Tibial nerve (tissue), 4 donors: ENCODE measurements around the gene CLEC16A. TPM values are rescaled to one million over a fixed set of nuclear protein-coding genes. Genes with fewer than 3 reads are reported as not detected.

Experiments used
- DNase-seq, 2 donors: peaks; one replicate each; pipeline ENCODE4 v3.0.0-alpha.2; 2019; ENCODE audit warnings: low spot score in 2 of 2
- H3K27ac ChIP-seq, 4 donors: fragments of 200-600 bp; sonication (generic) in 3 of 4; one replicate each; pipeline ENCODE4 v1.5.1; 2017 to 2019; ENCODE audit warnings: mild to moderate bottlenecking in 1 of 4
- H3K27me3 ChIP-seq, 2 donors: fragments of 200-600 bp; sonication (generic) in 1 of 2; one replicate each; pipeline versions ENCODE4 v1.5.1 to v1.6.0; 2017 to 2019
- H3K36me3 ChIP-seq, 3 donors: fragments of 200-600 bp; sonication (generic); one replicate each; pipeline ENCODE4 v1.5.1; 2018 to 2019
- H3K4me1 ChIP-seq, 4 donors: fragments of 200-600 bp; sonication (generic) in 3 of 4; one replicate each; pipeline ENCODE4 v1.5.1; 2017 to 2019
- H3K4me3 ChIP-seq, 4 donors: fragments of 200-600 bp; sonication (generic) in 3 of 4; one replicate each; pipeline ENCODE4 v1.5.1; 2017 to 2019; ENCODE audit warnings: mild to moderate bottlenecking in 1 of 4, moderate library complexity in 1 of 4
- H3K9me3 ChIP-seq, 4 donors: fragments of 200-600 bp; sonication (generic) in 3 of 4; one replicate each; pipeline ENCODE4 v1.5.1; 2017 to 2019
- EP300 ChIP-seq, 2 donors: sonication (generic); formaldehyde crosslinking; IDR thresholded peaks; one replicate each; pipeline ENCODE4 v1.6.1; 2017; ENCODE audit warnings: antibody characterized with exemption in 2 of 2, mild to moderate bottlenecking in 1 of 2
- POLR2A ChIP-seq, 2 donors: fragments of 450-650 bp; IDR thresholded peaks; one replicate each; pipeline ENCODE4 v1.6.1; 2017; ENCODE audit warnings: antibody characterized with exemption in 2 of 2, mild to moderate bottlenecking in 2 of 2, moderate library complexity in 2 of 2
- WGBS, 2 donors: methylation state at CpG; one replicate each; pipeline ENCODE4 v1.1.5; 2018; 5-methylcytosine and 5-hydroxymethylcytosine counted together
- total RNA-seq, 4 donors: library from RNA; depleted of rRNA; stranded (reverse); fragments of >200 nt; gene quantifications; one replicate each; pipeline ENCODE4 v1.1.0, GENCODE V29; 2016
- TF ChIP-seq, protein P1 (sequence below), 5 experiments: fragments of 200-600 bp in 3 of 5; fragments of 450-650 bp in 2 of 5; sonication (generic) in 3 of 5; IDR thresholded peaks; one replicate each; pipeline ENCODE4 v1.5.1; 2016 to 2019; ENCODE audit warnings: antibody characterized with exemption in 5 of 5, mild to moderate bottlenecking in 3 of 5, moderate library complexity in 2 of 5

Gene CLEC16A
- total RNA-seq, 4 donors from 2014 or later: 37.4 to 70.2 (median 55.2) TPM

GRCh38 chr16:10995565-10995964 lies 51.2 kb downstream of the CLEC16A start:
- 77 to 80% methylated on average over 5 of the region's 5 CpGs for WGBS, 2 donors
- no peak for TF ChIP-seq POLR2A (IDR thresholded peaks at IDR 0.05)
- no peak for TF ChIP-seq EP300 (IDR thresholded peaks at IDR 0.05)
- TF ChIP-seq, protein P1, sequence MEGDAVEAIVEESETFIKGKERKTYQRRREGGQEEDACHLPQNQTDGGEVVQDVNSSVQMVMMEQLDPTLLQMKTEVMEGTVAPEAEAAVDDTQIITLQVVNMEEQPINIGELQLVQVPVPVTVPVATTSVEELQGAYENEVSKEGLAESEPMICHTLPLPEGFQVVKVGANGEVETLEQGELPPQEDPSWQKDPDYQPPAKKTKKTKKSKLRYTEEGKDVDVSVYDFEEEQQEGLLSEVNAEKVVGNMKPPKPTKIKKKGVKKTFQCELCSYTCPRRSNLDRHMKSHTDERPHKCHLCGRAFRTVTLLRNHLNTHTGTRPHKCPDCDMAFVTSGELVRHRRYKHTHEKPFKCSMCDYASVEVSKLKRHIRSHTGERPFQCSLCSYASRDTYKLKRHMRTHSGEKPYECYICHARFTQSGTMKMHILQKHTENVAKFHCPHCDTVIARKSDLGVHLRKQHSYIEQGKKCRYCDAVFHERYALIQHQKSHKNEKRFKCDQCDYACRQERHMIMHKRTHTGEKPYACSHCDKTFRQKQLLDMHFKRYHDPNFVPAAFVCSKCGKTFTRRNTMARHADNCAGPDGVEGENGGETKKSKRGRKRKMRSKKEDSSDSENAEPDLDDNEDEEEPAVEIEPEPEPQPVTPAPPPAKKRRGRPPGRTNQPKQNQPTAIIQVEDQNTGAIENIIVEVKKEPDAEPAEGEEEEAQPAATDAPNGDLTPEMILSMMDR (IDR thresholded peaks at IDR 0.05): no peak
- Histone ChIP-seq H3K27me3 (no peaks in the 10 kb centered on the region), H3K36me3 (peaks cover 0 to 49% (median 12%) of the 10 kb centered on the region in 3 donors), H3K27ac (no peak overlapping the region), H3K9me3 (no peaks in the 10 kb centered on the region), H3K4me1 (peaks cover 0 to 16% (median 0%) of the 10 kb centered on the region in 4 donors), H3K4me3 (no peak overlapping the region)
- DNase-seq: no peak

DNA sequence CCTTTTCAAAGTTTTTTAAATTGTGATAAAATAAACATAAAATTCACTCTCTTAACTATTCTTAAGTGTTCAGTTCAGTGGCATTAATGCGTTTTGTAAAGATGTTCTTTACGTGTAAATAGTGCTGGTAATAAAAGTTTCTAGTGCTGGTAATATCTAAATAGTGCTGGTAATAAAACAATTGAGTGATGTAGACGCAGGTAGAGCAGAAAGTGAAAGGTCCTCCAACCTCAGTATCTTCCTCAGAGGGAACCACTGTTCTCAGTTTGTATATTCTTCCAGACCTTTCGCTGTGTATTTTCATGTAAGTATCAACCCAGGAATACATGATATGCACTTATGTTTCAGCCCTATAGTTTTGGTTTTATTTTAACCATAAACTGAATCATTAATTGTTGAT lies 53.1 kb downstream of the CLEC16A start:
- H3K36me3 ChIP-seq: peaks cover 0 to 59% (median 12%) of the 10 kb centered on the region in 3 donors
- no peak for DNase-seq
- TF ChIP-seq POLR2A (IDR thresholded peaks at IDR 0.05) (no peak), EP300 (IDR thresholded peaks at IDR 0.05) (no peak)
- TF ChIP-seq, protein P1 (IDR thresholded peaks at IDR 0.05): no peak

GRCh38 chr16:10999300-10999699 lies 54.9 kb downstream of the CLEC16A start:
- WGBS, 2 donors: 58 to 61% methylated on average over 3 of the region's 3 CpGs
- H3K36me3 ChIP-seq: peaks cover 0 to 65% (median 5%) of the 10 kb centered on the region in 3 donors

More for the DNA sequence above, 53.1 kb downstream of the CLEC16A start:
- H3K4me3 ChIP-seq: no peak overlapping the region
- peaks cover 0 to 5% (median 0%) of the 10 kb centered on the region in 4 donors for H3K4me1 ChIP-seq
- H3K27ac ChIP-seq: no peak overlapping the region
- 87 to 91% methylated on average over 4 of the region's 4 CpGs for WGBS, 2 donors
- no peaks in the 10 kb centered on the region for H3K9me3 ChIP-seq
- H3K27me3 ChIP-seq: no peaks in the 10 kb centered on the region

DNA sequence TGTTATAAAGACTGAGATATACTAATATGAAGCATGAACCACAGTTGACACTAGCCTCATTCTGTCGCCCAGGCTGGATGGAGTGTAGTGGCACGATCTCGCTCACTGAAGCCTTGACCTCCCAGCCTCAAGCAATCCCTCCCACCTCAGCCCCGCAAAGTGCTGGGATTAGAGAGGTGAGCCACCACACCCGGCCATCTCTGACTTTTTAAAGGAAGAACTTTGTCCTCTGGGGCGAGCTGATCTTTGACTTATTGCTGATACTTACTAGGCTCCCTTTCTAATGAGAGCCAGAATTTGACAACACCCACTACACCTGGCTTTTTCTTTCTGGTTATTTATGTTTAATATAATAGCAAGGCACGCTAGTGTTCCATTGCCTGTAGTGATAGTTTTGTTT lies 57.2 kb downstream of the CLEC16A start:
- Histone ChIP-seq H3K27me3 (no peaks in the 10 kb centered on the region), H3K4me3 (no peak overlapping the region), H3K27ac (no peak overlapping the region), H3K36me3 (peaks cover 0 to 59% (median 0%) of the 10 kb centered on the region in 3 donors), H3K4me1 (no peaks in the 10 kb centered on the region), H3K9me3 (no peaks in the 10 kb centered on the region)
- no peak for DNase-seq
- WGBS, 2 donors: 93% methylated on average over 7 of the region's 7 CpGs
- no peak for TF ChIP-seq POLR2A (IDR thresholded peaks at IDR 0.05)
- no peak for TF ChIP-seq EP300 (IDR thresholded peaks at IDR 0.05)

More at GRCh38 chr16:10999300-10999699, 54.9 kb downstream of the CLEC16A start:
- TF ChIP-seq POLR2A (IDR thresholded peaks at IDR 0.05): no peak
- TF ChIP-seq, protein P1 (IDR thresholded peaks at IDR 0.05): no peak
- TF ChIP-seq EP300 (IDR thresholded peaks at IDR 0.05): no peak
- no peak overlapping the region for H3K27ac ChIP-seq
- no peak for DNase-seq
- no peaks in the 10 kb centered on the region for H3K4me1 ChIP-seq
- H3K4me3 ChIP-seq: no peak overlapping the region
- no peaks in the 10 kb centered on the region for H3K9me3 ChIP-seq
- no peaks in the 10 kb centered on the region for H3K27me3 ChIP-seq

- H3K36me3 ChIP-seq: peaks cover 0 to 51% (median 0%) of the 10 kb centered on the region in 3 donors
- no peaks in the 10 kb centered on the region for H3K27me3 ChIP-seq
- no peak overlapping the region for H3K4me3 ChIP-seq
- H3K27ac ChIP-seq: no peak overlapping the region
- no peak for DNase-seq
- no peaks in the 10 kb centered on the region for H3K4me1 ChIP-seq
- H3K9me3 ChIP-seq: no peaks in the 10 kb centered on the region
- TF ChIP-seq EP300 (IDR thresholded peaks at IDR 0.05) (no peak), POLR2A (IDR thresholded peaks at IDR 0.05) (no peak)
- TF ChIP-seq, protein P1 (IDR thresholded peaks at IDR 0.05): no peak
- 94 to 95% methylated on average over 16 of the region's 16 CpGs for WGBS, 2 donors
Observed at GRCh38 chr16:11003141-11003540, 58.8 kb downstream of the CLEC16A start.
